ENCODE results near the gene CEP164.

GRCh38 chr11:117417856-117418255 is 90.2 kb downstream of the CEP164 start:
- TF ChIP-seq, protein P1, sequence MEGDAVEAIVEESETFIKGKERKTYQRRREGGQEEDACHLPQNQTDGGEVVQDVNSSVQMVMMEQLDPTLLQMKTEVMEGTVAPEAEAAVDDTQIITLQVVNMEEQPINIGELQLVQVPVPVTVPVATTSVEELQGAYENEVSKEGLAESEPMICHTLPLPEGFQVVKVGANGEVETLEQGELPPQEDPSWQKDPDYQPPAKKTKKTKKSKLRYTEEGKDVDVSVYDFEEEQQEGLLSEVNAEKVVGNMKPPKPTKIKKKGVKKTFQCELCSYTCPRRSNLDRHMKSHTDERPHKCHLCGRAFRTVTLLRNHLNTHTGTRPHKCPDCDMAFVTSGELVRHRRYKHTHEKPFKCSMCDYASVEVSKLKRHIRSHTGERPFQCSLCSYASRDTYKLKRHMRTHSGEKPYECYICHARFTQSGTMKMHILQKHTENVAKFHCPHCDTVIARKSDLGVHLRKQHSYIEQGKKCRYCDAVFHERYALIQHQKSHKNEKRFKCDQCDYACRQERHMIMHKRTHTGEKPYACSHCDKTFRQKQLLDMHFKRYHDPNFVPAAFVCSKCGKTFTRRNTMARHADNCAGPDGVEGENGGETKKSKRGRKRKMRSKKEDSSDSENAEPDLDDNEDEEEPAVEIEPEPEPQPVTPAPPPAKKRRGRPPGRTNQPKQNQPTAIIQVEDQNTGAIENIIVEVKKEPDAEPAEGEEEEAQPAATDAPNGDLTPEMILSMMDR (IDR thresholded peaks at IDR 0.05 in 2 of 3, conservative IDR thresholded peaks at IDR 0.05 in 1 of 3; ENCODE audit: control insufficient read depth in 2 of 3, extremely low read depth in 1 of 3, insufficient read depth in 1 of 3, low read depth in 3 of 3, low read length in 3 of 3), result no peak
- no peak for TF ChIP-seq ZNF217 (IDR thresholded peaks at IDR 0.05)
- TF ChIP-seq GABPA (IDR thresholded peaks at IDR 0.05; ENCODE audit: low read depth), result no peak
- no peak for TF ChIP-seq EZH2 (IDR thresholded peaks at IDR 0.05; ENCODE audit: borderline replicate concordance, control insufficient read depth, low read depth, low read length)
- no peak for TF ChIP-seq TARDBP (IDR thresholded peaks at IDR 0.05; ENCODE audit: borderline replicate concordance)
- TF ChIP-seq, protein P2, sequence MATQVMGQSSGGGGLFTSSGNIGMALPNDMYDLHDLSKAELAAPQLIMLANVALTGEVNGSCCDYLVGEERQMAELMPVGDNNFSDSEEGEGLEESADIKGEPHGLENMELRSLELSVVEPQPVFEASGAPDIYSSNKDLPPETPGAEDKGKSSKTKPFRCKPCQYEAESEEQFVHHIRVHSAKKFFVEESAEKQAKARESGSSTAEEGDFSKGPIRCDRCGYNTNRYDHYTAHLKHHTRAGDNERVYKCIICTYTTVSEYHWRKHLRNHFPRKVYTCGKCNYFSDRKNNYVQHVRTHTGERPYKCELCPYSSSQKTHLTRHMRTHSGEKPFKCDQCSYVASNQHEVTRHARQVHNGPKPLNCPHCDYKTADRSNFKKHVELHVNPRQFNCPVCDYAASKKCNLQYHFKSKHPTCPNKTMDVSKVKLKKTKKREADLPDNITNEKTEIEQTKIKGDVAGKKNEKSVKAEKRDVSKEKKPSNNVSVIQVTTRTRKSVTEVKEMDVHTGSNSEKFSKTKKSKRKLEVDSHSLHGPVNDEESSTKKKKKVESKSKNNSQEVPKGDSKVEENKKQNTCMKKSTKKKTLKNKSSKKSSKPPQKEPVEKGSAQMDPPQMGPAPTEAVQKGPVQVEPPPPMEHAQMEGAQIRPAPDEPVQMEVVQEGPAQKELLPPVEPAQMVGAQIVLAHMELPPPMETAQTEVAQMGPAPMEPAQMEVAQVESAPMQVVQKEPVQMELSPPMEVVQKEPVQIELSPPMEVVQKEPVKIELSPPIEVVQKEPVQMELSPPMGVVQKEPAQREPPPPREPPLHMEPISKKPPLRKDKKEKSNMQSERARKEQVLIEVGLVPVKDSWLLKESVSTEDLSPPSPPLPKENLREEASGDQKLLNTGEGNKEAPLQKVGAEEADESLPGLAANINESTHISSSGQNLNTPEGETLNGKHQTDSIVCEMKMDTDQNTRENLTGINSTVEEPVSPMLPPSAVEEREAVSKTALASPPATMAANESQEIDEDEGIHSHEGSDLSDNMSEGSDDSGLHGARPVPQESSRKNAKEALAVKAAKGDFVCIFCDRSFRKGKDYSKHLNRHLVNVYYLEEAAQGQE (IDR thresholded peaks at IDR 0.05; ENCODE audit: low read depth, low read length), result no peak
- no peak for TF ChIP-seq RBBP5 (conservative IDR thresholded peaks at IDR 0.05)

Measured in GM12878 (cell line).